GM19025 (cell line): ENCODE data around the gene BBOX1.
"Not testable (repeated sequence)": the region's sequence is repeated elsewhere in the genome, so short reads cannot be mapped to it uniquely, and the experiment has no call there.

Experiments used
- ATAC-seq: cut with Tn5 transposase; IDR thresholded peaks from one replicate; pipeline ENCODE4 v1.9.1; 2021; ENCODE audit warnings: mild to moderate bottlenecking, low read depth, moderate library complexity; ENCODE audit not compliant: unreplicated experiment

The BBOX1 gene

DNA sequence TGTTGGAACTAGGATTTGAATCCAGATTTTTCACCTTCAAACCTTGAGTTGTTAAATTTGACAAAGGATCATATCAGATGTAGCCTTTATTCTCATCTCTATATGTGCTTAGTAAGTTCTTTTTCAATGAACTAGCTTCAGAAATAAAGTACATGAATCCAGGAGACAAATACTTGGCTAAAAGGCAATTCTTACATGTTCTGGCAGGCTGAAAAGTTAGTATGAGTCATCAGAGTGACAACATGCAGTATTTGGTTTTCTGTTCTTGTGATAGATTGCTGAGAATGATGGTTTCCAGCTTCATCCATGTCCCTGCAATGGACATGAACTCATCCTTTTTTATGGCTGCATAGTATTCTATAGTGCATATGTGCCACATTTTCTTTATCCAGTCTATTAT, 40.4 kb downstream of the BBOX1 start:
- no peak for ATAC-seq

DNA sequence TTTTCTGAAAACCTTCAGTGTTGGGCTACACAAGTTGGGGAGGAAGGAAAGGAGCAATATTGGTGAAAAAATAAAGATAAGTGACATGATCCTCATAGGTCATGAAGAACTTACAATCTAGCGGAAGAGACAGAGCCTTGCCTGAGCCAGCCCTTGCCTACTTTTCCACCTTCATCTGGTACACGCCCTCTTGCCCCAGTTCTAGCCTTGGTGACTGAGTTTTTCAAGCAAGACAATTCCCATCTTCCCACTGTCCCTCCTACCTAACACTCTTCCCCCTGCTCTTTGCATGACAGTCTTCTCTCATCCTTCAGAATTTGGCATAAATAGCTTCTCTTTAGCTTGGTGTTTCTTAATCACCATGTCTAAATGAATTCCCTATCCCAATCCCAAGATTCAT, 42.6 kb downstream of the BBOX1 start:
- ATAC-seq: no peak

DNA sequence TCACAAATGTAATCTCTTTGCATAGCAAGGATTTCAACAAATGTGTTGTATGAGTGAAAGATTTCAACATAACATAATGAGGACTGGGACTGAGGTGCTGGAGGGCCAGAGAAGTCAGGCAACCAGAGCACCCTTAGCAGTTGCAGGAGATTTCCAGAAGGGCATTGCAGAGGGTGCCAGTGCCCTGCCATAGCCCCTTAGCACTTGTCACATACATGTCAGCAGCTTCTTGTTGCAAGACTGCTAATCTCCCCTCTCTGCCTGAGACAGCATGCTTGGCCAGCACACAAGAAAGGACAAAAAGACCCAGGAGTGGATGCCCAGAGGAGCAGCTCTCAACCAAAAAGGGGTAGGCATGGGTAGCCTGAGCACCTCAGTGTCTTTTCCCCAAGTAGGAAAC, 43.2 kb downstream of the BBOX1 start:
- ATAC-seq: no peak

DNA sequence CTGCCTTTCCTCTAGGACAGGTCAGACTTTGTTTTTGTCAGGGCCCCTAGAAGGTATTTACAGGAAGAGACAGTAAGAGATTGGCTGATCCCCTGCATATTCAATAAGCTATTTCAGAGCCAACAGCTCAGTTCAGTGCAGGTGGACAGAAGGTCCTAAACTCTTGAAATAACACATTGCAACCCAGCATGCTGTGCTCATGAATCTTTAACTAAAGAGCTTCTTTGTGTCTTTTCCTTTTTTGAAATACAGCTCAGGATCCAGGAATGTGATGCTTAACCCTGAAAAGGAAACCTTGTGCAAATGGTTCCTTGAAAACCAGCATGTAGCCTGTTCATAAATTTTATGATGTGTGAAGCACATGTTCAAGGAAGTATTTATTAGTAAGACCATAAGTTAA, 43.9 kb downstream of the BBOX1 start:
- no peak for ATAC-seq

DNA sequence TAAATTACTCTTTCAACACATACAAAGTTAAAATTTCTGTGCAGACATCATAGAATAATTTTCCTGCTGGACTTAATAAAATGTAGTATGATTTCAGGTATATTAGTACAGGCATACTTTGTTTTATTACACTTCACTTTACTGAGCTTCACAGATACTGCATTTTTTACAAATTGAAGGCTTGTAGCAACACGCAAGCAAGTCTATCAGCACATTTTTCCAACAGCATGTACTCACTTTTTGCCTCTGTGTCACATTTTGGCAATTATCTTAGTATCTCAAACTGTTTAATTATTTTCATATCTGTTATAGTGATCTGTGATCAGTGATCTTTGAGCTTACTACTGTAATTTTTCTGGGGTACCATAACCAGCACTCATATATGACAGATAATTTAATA, 44.5 kb downstream of the BBOX1 start:
- no peak for ATAC-seq

DNA sequence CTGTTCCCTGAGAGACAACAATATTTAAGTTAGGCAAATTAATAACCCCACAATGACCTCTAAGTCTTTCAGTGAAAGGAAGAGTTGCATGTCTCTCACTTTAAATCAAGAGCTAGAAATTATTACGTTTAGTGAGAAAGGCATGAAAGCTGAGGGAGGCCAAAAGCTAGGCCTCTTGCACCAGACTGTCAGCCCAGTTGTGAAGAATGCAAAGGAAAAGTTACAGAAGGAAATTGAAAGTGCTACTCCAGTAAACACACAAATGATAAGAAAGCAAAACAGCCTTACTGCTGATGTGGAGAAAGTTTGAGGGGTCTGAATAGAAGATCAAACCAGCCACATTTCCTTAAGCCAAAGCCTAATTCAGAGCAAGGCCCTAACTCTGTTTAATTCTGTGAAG, 45.0 kb downstream of the BBOX1 start:
- no peak for ATAC-seq

DNA sequence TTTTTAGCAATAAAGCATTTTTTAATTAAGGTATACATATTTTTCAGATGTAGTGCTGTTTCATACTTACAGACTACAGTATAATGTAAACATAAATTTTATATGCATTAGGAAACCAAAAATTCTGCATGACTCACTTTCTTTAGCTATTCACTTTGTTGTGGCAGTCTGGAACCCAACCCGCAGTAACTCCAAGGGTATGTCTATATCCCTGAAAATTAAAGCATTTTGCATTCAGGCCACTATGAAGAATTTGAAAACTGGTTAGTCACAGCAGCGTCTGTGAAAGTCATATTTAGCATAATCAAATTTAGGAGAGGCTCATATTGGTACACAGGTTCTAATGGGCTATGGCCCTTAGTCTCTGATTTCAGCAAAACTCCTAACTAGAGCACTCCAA, 46.8 kb downstream of the BBOX1 start:
- ATAC-seq: no peak

DNA sequence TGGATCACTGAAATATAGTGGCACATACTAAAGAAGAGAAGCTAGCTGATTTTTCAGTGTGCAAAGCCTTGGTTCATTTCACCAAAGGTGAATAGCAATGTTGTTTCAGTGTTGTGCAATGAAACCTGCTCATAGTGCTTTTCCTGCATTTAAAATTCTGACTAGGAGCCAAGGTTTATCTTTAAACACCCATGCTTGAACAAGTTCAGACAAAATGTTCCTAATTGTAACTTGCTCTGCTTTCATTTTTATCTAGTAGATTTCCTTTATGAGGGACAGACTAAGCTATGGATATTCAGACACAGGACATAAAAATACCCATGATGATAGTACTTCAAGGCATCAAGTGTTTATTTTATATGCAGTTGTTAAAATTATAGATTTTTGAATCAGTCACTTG, 47.7 kb downstream of the BBOX1 start:
- ATAC-seq: no peak

DNA sequence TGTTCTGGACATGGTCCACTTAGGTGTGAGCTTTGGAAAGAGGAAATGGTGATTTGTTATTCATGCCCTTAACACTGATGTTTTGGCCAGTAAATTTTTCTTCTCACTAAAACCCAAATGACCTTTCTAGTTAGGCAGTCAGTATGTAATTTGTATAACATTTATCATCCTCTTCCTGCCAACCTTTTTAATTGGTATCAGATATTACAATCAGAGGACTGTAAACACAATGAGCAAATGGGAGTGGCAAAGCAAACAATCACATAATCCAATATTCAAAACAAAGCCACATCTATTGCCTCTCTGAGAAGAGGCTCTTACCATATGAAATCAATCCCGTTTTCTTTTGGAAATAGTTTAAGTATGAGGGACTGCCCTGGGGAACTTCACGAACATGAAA, 49.1 kb downstream of the BBOX1 start:
- ATAC-seq: no peak

DNA sequence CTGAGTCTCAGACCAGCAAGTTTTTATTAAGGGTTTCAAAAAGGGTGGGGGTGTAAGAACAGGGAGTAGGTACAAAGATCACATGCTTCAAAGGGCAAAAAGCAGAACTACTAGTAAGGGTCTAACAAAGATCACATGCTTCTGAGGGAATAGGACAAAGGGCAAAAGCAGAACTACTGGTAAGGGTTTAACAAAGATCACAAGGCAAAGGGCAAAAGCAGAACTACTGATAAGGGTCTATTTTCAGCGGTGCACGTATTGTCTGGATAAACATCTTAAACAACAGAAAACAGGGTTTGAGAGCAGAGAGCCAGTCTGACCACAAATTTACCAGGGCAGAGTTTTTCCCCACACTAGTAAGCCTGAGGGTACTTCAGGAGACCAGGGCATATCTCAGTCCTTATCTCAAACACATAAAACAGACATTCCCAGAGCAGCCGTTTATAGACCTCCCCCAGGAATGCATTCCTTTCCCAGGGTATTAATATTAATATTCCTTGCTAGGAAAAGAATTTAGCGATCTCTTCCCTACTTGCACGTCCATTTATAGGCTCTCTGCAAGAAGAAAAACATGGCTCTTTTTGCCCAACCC, 49.8 kb downstream of the BBOX1 start:
- not testable (repeated sequence) for ATAC-seq

DNA sequence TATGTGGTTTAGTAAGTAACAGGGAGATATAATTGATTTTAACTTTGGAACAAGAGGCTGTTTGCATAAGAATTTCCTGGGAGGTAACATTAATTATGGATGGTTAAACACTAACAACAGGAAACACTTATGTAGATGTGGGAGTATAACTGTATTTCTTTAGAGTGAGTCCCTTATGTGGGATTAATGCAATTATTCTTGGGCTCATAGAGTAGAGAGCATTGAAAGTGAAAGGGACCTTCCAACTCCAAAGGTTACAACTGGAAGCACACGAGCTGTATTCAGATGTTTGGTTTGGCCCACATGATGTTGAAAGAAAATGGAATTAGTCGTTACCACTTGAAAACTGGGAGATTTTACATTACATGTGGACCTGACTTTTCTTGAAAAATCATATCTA, 53.5 kb downstream of the BBOX1 start:
- ATAC-seq: no peak

DNA sequence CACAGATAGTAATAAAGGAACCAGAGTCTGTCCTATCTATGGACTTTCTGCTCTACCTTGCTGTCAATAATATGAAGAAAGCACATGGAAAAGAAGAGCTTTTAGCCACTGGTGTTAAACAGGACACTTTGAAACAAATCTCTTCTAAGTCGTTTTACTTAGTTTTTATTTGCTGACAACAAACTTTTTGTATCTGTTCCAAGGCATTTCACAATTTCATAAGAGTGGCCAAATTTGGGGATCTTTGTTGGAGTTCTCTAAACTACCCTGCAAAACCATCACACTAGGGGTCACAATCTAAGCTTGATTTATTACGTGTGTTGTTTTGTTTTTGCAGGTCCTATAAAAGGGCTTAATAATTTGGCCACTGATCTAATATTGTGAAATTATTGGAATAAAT, 54.4 kb downstream of the BBOX1 start:
- no peak for ATAC-seq

DNA sequence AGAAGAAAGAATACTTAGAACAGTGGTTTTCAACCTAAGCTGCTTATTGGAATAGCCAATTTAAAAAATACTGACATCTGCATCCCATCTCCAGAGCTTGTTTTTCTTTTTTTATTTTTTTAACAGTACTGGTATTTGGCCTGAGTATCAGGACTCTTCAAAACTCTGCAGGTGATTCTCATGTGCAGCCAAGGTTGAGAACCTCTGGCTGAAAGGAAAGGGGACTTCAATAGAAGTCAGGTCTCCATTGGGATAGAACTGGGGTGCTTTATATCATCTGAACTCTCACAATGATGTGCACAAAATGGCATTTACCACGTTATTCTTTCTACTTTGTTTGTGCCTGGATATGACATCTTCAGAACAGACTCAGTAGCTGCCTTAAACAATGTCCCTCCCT, 55.3 kb downstream of the BBOX1 start:
- ATAC-seq: no peak

DNA sequence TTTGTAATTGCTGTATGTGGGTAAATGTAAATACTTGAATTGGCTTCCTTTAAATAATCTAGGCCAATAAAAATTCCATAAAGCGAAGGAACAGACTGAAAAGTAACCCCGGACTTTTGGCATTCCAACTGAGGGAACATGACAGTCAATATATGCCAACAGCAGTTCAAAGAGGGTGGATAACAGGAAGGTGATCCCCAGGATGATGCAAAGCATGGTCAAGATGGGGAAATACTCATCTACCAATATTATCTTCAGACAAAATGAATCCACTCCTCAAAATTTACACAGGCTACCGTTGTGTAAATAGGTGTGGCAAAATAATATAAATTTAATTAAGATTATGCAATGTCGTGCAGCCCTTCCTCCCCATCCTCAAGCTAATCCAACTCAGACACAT, 56.9 kb downstream of the BBOX1 start:
- ATAC-seq: no peak

DNA sequence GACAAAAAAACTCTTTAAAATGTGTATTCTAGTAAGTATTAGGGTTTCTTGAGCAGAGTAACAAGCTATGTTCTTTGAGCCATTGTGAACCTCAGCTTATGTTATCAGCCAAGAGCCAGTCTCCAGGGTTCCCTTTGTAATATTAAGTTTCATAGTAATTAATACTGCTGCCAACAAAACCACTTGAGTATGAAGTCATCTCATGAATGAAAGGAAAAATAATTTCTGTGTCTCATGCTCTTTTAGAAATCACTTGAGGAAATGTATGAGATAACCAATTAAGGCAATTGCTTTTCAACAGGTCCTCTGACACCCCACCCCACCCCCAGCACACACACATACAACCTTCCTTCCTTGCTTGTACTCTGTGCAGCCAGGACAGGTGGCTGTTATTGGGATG, 59.9 kb downstream of the BBOX1 start:
- no peak for ATAC-seq

DNA sequence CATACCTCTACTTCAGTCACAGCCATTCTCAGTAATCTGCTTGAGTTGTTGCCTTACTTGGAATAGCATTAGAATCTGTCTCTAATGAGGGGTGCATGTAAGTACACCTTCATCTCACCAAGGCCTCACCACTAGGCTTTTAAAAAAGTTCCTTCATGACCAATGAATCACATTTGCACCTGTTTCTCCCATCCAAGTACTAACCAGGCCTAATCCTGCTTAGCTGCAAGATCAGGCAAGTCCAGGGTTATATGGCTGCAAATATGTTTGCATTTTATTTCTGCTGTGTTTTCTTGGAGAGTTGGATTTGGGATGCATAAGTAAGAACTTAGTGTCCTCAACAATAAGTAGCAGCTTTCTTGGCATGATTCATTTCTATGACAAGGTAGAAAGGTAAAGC, 66.9 kb downstream of the BBOX1 start:
- no peak for ATAC-seq

DNA sequence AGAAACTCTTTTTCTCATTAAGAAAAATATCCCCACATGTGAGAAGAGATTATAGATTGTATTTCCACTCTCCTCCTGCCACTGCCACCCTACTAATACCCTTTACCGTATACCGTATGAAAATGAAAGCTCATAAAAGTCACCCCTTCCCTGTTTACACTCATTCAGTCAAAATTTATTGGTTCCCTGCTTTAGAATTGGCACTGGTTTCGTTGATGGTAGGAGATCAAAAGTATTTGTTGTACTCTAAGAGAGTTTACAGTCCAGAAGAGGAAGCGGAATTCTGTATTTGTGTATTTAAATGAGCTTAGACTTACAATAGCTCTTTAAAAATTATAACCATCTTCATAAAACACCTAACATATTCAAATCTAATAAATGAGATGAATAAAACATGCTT, 68.2 kb downstream of the BBOX1 start:
- no peak for ATAC-seq

DNA sequence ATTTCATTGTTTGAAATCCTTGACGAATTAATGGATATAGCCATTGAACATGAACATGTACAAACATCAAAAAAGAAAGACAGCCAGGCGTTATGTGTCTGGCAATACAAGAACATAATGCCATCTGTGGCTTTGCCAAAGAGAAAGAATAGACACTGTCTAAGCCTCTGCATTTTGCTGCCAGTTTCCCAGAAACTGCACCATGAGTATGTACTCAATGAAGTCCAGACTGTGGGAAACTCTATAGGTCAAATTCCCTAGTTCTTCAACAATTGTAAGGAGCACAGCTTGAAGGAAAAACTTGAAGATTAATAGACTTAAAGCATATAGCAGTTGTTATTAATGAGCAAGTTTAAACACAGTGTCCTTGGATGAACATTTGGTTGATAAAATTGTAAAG, 71.3 kb downstream of the BBOX1 start:
- no peak for ATAC-seq

DNA sequence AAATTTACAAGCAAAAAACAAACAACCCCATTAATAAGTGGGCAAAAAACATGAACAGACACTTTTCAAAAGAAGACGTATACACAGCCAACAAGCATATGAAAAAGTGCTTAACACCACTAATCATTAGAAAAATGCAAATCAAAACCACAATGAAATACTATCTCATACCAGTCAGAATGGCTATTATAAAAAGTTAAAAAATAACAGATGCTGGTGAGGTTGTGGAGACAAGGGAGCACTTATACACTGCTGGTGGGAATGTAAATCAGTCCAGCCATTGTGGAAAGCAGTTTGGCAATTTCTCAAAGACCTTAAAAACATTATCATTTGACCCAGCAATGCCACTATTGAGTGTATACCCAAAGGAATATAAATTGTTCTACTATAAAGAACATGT, 72.3 kb downstream of the BBOX1 start:
- ATAC-seq: no peak

DNA sequence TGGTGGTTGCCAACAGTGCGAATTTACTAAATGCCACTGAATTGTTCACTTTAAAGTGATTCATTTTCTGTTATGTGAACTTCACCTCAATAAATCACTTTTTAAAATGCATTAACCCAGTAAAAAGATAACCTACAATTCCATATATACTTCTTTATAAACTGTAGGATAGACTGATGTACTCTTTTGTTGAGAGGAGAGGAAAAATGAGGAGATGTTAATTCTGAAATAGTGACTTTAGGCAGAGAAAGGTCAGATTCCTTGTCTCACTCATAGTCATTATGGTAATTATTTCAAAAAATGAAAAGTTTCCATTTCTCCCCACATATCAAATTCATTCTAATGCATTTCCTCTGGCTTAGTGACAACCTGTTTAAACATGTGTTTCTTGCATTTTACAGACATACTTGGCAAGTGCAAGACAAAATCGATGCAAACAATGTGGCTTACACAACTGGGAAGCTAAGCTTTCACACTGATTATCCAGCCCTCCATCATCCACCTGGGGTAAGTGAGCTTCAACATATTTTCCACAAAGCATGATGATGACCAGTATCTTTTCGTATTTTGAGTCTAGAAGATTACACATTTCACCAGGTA, 74.5 kb downstream of the BBOX1 start:
- ATAC-seq: no peak

DNA sequence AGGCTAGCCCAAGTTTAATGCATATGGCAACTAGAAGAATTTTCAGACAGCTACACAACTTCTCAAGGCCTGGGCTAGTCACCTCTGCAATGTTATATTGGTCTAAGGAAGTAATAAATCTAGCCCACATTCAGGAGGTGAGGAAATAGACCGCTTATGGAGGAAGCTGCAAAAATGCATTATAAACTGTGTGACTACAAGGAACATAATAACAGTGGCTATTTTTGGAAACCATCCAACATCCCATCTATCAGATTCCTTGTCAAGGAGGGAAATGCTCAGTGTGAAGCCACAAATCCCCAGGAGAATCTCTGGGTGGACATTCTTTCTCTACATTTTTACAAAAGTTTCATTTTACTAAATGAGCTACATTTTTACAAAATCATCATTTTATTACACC, 76.1 kb downstream of the BBOX1 start:
- no peak for ATAC-seq

DNA sequence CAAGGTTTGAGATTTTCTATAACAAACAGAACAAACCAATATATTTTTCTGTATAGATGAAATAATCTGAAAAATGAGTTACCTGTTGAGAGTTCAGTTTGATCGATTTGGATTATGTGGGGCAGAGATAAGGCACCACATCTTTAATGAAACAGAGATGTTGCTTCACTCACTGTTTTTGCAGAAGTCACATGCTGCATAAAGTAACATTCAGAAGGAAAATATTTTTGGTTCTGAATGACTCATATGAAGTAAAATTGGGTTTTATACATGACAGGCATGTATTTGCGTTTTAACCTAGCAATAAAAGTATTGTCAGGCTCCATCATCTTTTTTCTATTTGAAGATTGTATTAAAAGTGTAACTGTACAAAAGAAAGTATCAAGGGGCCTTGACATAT, 77.8 kb downstream of the BBOX1 start:
- ATAC-seq: no peak

DNA sequence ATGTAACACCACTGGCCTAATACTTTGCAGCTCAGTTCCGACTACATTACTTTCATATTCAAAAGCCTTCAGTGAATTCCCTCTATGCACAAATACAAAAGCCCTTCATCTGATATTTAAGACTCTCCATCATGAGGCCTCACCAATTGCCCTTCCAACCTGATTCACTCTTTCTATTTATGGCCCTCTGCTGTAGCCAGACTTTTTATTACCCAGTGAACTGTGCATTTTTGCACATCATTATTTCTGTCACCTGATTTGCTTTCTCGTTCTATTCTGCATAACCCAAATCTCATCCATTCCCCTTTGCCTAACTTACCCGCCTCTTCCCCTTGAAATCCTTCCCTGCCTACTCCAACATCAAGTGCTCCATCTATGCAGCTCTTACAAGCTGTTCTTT, 78.3 kb downstream of the BBOX1 start:
- ATAC-seq: no peak
